Measurements from ENCODE around the gene ZBTB32.

DNA sequence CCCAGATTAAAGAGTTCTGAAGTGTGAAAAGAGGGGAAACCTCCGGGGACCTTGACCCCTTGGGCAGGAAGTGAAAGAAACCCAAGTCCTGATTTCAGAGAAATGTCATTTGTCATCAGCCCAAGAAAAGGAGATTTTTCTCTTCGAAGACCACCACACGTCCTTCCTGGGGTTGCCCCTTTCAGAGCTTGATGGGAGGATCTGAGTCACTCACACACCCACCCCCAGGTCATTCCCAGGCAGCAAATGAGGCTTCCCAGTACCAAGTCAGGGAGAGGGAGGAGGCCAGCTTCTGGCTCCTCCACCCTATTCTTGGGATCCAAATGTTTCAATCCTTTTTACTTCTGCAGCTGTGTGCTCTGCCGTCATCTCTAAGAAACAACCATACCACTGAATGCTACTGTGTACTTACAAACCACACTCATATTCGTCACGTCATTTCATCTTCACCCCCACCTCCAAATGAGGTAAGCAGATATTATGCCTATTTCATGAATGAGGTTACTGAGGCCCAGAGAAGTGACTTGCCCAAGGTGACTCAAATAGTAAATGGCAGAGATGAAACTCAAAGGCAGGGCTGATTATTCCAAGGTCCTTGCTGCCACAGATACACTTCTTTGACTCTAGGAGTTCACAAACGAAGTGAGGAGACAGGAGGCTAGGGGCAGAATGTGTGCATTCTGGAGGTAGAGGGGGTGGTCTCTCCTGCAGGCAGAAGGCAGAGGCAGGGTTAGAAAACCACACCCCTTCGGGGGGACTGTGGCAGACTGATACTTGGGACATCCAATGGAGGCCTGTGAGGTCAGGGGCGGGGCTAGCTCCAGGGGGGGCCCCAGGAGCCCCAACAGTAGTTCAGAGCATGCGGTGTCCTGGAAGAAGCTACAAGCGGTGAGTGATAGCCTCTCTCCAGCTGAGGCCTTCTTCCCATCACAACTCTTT, 8.5 kb downstream of the ZBTB32 start:
- TF ChIP-seq, protein P1, sequence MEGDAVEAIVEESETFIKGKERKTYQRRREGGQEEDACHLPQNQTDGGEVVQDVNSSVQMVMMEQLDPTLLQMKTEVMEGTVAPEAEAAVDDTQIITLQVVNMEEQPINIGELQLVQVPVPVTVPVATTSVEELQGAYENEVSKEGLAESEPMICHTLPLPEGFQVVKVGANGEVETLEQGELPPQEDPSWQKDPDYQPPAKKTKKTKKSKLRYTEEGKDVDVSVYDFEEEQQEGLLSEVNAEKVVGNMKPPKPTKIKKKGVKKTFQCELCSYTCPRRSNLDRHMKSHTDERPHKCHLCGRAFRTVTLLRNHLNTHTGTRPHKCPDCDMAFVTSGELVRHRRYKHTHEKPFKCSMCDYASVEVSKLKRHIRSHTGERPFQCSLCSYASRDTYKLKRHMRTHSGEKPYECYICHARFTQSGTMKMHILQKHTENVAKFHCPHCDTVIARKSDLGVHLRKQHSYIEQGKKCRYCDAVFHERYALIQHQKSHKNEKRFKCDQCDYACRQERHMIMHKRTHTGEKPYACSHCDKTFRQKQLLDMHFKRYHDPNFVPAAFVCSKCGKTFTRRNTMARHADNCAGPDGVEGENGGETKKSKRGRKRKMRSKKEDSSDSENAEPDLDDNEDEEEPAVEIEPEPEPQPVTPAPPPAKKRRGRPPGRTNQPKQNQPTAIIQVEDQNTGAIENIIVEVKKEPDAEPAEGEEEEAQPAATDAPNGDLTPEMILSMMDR (IDR thresholded peaks at IDR 0.05): no peak
- TF ChIP-seq POLR2AphosphoS2 (conservative IDR thresholded peaks at IDR 0.05; ENCODE audit: low read length): no peak
- TF ChIP-seq, protein P2, sequence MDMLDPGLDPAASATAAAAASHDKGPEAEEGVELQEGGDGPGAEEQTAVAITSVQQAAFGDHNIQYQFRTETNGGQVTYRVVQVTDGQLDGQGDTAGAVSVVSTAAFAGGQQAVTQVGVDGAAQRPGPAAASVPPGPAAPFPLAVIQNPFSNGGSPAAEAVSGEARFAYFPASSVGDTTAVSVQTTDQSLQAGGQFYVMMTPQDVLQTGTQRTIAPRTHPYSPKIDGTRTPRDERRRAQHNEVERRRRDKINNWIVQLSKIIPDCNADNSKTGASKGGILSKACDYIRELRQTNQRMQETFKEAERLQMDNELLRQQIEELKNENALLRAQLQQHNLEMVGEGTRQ (IDR thresholded peaks at IDR 0.05): no peak
- TF ChIP-seq, protein P3, sequence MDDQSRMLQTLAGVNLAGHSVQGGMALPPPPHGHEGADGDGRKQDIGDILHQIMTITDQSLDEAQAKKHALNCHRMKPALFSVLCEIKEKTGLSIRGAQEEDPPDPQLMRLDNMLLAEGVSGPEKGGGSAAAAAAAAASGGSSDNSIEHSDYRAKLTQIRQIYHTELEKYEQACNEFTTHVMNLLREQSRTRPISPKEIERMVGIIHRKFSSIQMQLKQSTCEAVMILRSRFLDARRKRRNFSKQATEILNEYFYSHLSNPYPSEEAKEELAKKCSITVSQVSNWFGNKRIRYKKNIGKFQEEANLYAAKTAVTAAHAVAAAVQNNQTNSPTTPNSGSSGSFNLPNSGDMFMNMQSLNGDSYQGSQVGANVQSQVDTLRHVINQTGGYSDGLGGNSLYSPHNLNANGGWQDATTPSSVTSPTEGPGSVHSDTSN (IDR thresholded peaks at IDR 0.05): no peak
- TF ChIP-seq, protein P4, sequence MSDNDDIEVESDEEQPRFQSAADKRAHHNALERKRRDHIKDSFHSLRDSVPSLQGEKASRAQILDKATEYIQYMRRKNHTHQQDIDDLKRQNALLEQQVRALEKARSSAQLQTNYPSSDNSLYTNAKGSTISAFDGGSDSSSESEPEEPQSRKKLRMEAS (IDR thresholded peaks at IDR 0.05): no peak
- no peak for TF ChIP-seq EP300 (IDR thresholded peaks at IDR 0.05)
- TF ChIP-seq CEBPB (IDR thresholded peaks at IDR 0.05): no peak
- TF ChIP-seq POLR2A (IDR thresholded peaks at IDR 0.05; ENCODE audit: low read length): peak; percentile 15; the same call in 1 of the 2 replicates
